ENCODE data around the gene CLEC7A.

GRCh38 chr12:10130042-10130441 is at the start of gene CLEC7A:
- TF ChIP-seq CTCF (IDR thresholded peaks at IDR 0.05) = no peak
- no peak for TF ChIP-seq POLR2AphosphoS5 (IDR thresholded peaks at IDR 0.05)
- no peak for TF ChIP-seq POLR2A (IDR thresholded peaks at IDR 0.05)
